HepG2 (cell line): ENCODE results near the gene PIP5KL1. TPM values are rescaled to one million over a fixed set of nuclear protein-coding genes. Genes with fewer than 3 reads are reported as not detected.

Source experiments
- AFF4 ChIP-seq: sonication (generic); formaldehyde crosslinking; IDR thresholded peaks from 2 replicates; pipeline ENCODE4 v1.4.0; 2020; ENCODE audit warnings: missing genetic modification reagents
- E2F2 ChIP-seq: sonication (generic); formaldehyde crosslinking; IDR thresholded peaks from 2 replicates; pipeline ENCODE4 v1.4.0; 2020; ENCODE audit warnings: missing genetic modification reagents, borderline replicate concordance
- ERF ChIP-seq: IDR thresholded peaks from 2 replicates; pipeline ENCODE4 v1.6.1; 2018; ENCODE audit warnings: missing biosample characterization, missing genetic modification reagents
- KAT7 ChIP-seq: IDR thresholded peaks from 2 replicates; pipeline ENCODE4 v1.6.1; 2018; ENCODE audit warnings: borderline replicate concordance, missing compliant biosample characterization
- KDM2A ChIP-seq: sonication (generic); formaldehyde crosslinking; IDR thresholded peaks from 2 replicates; pipeline ENCODE4 v1.4.0; 2020; ENCODE audit warnings: low read depth, missing genetic modification reagents, borderline replicate concordance
- PHF20 ChIP-seq: sonication (generic); formaldehyde crosslinking; IDR thresholded peaks from 2 replicates; pipeline ENCODE4 v1.5.0; 2020; ENCODE audit warnings: mild to moderate bottlenecking, missing genetic modification reagents
- RFXANK ChIP-seq: IDR thresholded peaks from 2 replicates; pipeline ENCODE4 v1.6.1; 2016
- RXRA ChIP-seq: sonication (generic); formaldehyde crosslinking; IDR thresholded peaks from 2 replicates; pipeline ENCODE4 v1.5.1; 2020; ENCODE audit warnings: missing genetic modification reagents
- SRSF4 ChIP-seq: fragments of 200-400 bp; formaldehyde crosslinking; IDR thresholded peaks from one replicate; pipeline ENCODE4 v1.6.1; 2018; ENCODE audit warnings: mild to moderate bottlenecking, low read depth, low read length, moderate library complexity; ENCODE audit not compliant: poor library complexity, severe bottlenecking
- ZC3H4 ChIP-seq: sonication (generic); formaldehyde crosslinking; IDR thresholded peaks from 2 replicates; pipeline ENCODE4 v1.4.0; 2020; ENCODE audit warnings: missing genetic modification reagents, borderline replicate concordance
- ZFX ChIP-seq: sonication (generic); formaldehyde crosslinking; IDR thresholded peaks from 2 replicates; pipeline ENCODE4 v1.4.0; 2020; ENCODE audit warnings: mild to moderate bottlenecking, low read depth, missing genetic modification reagents, moderate library complexity
- ZNF121 ChIP-seq: sonication (generic); formaldehyde crosslinking; IDR thresholded peaks from 2 replicates; pipeline ENCODE4 v1.5.0; 2020; ENCODE audit warnings: mild to moderate bottlenecking, missing genetic modification reagents
- ZNF275 ChIP-seq: sonication (generic); formaldehyde crosslinking; IDR thresholded peaks from 2 replicates; pipeline ENCODE4 v1.8.0; 2022; ENCODE audit warnings: missing genetic modification reagents, mild to moderate bottlenecking, inconsistent platforms, borderline replicate concordance
- ZNF33A ChIP-seq: sonication (generic); formaldehyde crosslinking; IDR thresholded peaks from 2 replicates; pipeline ENCODE4 v1.5.1; 2020; ENCODE audit warnings: missing genetic modification reagents, mild to moderate bottlenecking, moderate library complexity, borderline replicate concordance
- ZNF558 ChIP-seq: sonication (generic); formaldehyde crosslinking; IDR thresholded peaks from 2 replicates; pipeline ENCODE4 v1.9.0; 2022; ENCODE audit warnings: mild to moderate bottlenecking, missing genetic modification reagents, borderline replicate concordance
- ZNF710 ChIP-seq: sonication (generic); formaldehyde crosslinking; IDR thresholded peaks from 2 replicates; pipeline ENCODE4 v1.5.0; 2020; ENCODE audit warnings: mild to moderate bottlenecking, missing genetic modification reagents, borderline replicate concordance
- ZNF816 ChIP-seq: sonication (generic); formaldehyde crosslinking; IDR thresholded peaks from 2 replicates; pipeline ENCODE4 v1.8.0; 2022; ENCODE audit warnings: missing genetic modification reagents, mild to moderate bottlenecking, borderline replicate concordance
- polyA plus RNA-seq, 8 experiments: library from polyadenylated mRNA; depleted of rRNA in 3 of 8; stranded (reverse) in 7 of 8; unstranded in 1 of 8; fragments of >200 nt; fragmentation: Illumina TruSeq in 4 of 8; extraction: Trizol in 4 of 8; gene quantifications; 2 replicates each; pipeline versions ENCODE4 v1.2.1 to v1.2.3, GENCODE V29; 2011 to 2016; ENCODE audit warnings: low read depth in 4 of 8, missing spikeins in 1 of 8, mixed read lengths in 1 of 8; ENCODE audit not compliant: insufficient read depth in 1 of 8
- total RNA-seq, 5 experiments: library from RNA; depleted of rRNA; stranded (reverse); fragments of >200 nt; fragmentation: Illumina TruSeq; extraction: Trizol; gene quantifications; 2 replicates each; pipeline ENCODE4 v1.2.3, GENCODE V29; 2016; ENCODE audit warnings: low read depth in 1 of 5
- TF ChIP-seq, protein P1 (sequence below): sonication (generic); formaldehyde crosslinking; IDR thresholded peaks from 2 replicates; pipeline ENCODE4 v1.8.0; 2022; ENCODE audit warnings: low read depth, missing genetic modification reagents

The PIP5KL1 gene
- total and polyA plus RNA-seq, 2 of the 13 experiments (the other 11 are each of a cell fraction or from before 2014, with no cell fraction given), result 0.20 to 0.49 TPM

DNA sequence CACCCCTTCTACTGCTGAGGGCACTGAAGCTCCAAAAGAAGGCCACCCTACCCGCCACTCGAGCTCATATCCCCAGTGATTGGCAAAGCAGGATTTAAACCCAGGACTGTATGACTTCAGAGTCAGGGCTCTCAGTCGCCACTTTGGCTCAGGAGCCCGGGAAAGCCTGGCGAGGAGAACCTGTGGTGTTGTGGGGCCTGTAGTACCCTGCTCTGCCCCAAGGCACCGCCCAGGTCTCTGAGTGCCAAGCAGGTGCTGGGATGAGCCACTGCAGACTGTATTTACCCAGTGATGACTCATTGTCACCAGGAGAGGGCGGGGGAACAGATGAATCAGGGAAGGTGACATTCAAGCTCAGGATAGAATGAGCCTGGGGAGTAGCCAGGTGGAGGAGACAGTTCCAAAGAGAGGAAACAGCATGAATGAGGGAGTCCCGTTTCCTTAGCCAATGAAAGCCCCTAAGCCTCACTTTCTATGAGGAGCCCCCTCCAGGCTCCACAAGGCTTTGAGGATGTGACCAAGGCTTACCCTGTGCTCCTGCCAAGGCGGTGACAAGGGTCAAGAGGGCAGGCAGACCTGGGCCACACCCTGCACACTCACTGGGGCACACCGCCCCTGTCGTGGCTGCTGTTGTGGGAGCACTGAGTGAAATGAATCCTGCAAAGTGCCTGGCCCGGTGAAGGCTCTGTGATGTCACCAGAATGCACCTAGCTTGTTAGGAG, 24.9 kb upstream of the PIP5KL1 start (continued):
- no peak for TF ChIP-seq ZNF710 (CRISPR knock-in tag)
- no peak for TF ChIP-seq ZNF275 (CRISPR knock-in tag)
- TF ChIP-seq ZFX (CRISPR knock-in tag), result peak; percentile 62; the same call in 1 of the 2 replicates
- TF ChIP-seq ERF (CRISPR knock-in tag), result peak; percentile 37
- TF ChIP-seq RXRA (CRISPR knock-in tag), result peak; percentile 49; the same call in 1 of the 2 replicates
- TF ChIP-seq ZNF558, result no peak
- no peak for TF ChIP-seq ZC3H4 (CRISPR knock-in tag)
- TF ChIP-seq E2F2 (CRISPR knock-in tag), result no peak
- TF ChIP-seq AFF4 (CRISPR knock-in tag), result no peak
- no peak for TF ChIP-seq KAT7 (CRISPR knock-in tag)
- peak; percentile 29; the same call in 1 of the 2 replicates for TF ChIP-seq KDM2A
- 0 out of 2 replicates have a peak, but pooled peaks have one; percentile 35 for TF ChIP-seq RFXANK (CRISPR knock-in tag)
- TF ChIP-seq, protein P1, sequence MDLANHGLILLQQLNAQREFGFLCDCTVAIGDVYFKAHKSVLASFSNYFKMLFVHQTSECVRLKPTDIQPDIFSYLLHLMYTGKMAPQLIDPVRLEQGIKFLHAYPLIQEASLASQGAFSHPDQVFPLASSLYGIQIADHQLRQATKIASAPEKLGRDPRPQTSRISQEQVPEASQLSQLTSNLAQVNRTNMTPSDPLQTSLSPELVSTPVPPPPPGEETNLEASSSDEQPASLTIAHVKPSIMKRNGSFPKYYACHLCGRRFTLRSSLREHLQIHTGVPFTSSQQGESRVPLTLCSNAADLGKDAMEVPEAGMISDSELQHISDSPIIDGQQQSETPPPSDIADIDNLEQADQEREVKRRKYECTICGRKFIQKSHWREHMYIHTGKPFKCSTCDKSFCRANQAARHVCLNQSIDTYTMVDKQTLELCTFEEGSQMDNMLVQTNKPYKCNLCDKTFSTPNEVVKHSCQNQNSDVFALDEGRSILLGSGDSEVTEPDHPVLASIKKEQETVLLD (CRISPR knock-in tag), result no peak
- TF ChIP-seq PHF20, result no peak
- TF ChIP-seq ZNF121, result no peak
- TF ChIP-seq SRSF4, result no peak
- no peak for TF ChIP-seq ZNF33A (CRISPR knock-in tag)
- no peak for TF ChIP-seq ZNF816 (CRISPR knock-in tag)
